ENCODE measurements around the gene SLC27A6.
"Not testable (repeated sequence)": the region's sequence is repeated elsewhere in the genome, so short reads cannot be mapped to it uniquely, and the experiment has no call there.

Gene SLC27A6

GRCh38 chr5:129002527-129002842 lies 37.2 kb downstream of the SLC27A6 start:
- DNase-seq, result no peak

- no peak for DNase-seq
Observed at GRCh38 chr5:129003232-129003631, 37.9 kb downstream of the SLC27A6 start.

GRCh38 chr5:129014185-129014584 lies 48.9 kb downstream of the SLC27A6 start:
- DNase-seq, result no peak

- no peak for DNase-seq
Observed at GRCh38 chr5:129018837-129019236, 53.5 kb downstream of the SLC27A6 start.

- DNase-seq, result no peak
Observed at GRCh38 chr5:129019401-129019908, 54.2 kb downstream of the SLC27A6 start.

GRCh38 chr5:129020683-129021082 lies 55.4 kb downstream of the SLC27A6 start:
- no peak for DNase-seq

GRCh38 chr5:129021744-129022143 lies 56.5 kb downstream of the SLC27A6 start:
- no peak for DNase-seq

- DNase-seq, result no peak
Observed at GRCh38 chr5:129022599-129022998, 57.3 kb downstream of the SLC27A6 start.

GRCh38 chr5:129027260-129027659 lies 62.0 kb downstream of the SLC27A6 start:
- DNase-seq, result no peak

- no peak for DNase-seq
Observed at GRCh38 chr5:129031886-129032683, 66.8 kb downstream of the SLC27A6 start.

GRCh38 chr5:129036257-129036656 lies 71.0 kb downstream of the SLC27A6 start:
- not testable (repeated sequence) for DNase-seq

- DNase-seq, result no peak
Observed at GRCh38 chr5:129041196-129041881, 76.1 kb downstream of the SLC27A6 start.

- DNase-seq, result no peak
Observed at GRCh38 chr5:129042306-129042705, 77.0 kb downstream of the SLC27A6 start.

GRCh38 chr5:129043894-129044293 lies 78.6 kb downstream of the SLC27A6 start:
- no peak for DNase-seq

- no peak for DNase-seq
Observed at GRCh38 chr5:129046151-129046550, 80.9 kb downstream of the SLC27A6 start.

- DNase-seq, result no peak
Observed at GRCh38 chr5:129048509-129048908, 83.2 kb downstream of the SLC27A6 start.

- no peak for DNase-seq
Observed at GRCh38 chr5:129049126-129049799, 84.0 kb downstream of the SLC27A6 start.

GRCh38 chr5:129051283-129051682 lies 86.0 kb downstream of the SLC27A6 start:
- DNase-seq, result no peak

- no peak for DNase-seq
Observed at GRCh38 chr5:129053438-129053837, 88.2 kb downstream of the SLC27A6 start.

- no peak for DNase-seq
Observed at GRCh38 chr5:129057329-129057728, 92.0 kb downstream of the SLC27A6 start.

- DNase-seq, result no peak
Observed at GRCh38 chr5:129061849-129062248, 96.6 kb downstream of the SLC27A6 start.

- DNase-seq, result no peak
Observed at GRCh38 chr5:129063483-129064113, 98.3 kb downstream of the SLC27A6 start.

- DNase-seq, result no peak
Observed at GRCh38 chr5:129065721-129066120, 100.4 kb downstream of the SLC27A6 start.
